GM12801 (cell line): Measurements from ENCODE around the gene RALY.

ENCODE experiments used
- CTCF ChIP-seq: IDR thresholded peaks from one replicate; pipeline ENCODE4 v1.5.1; 2011; ENCODE audit warnings: control low read depth; ENCODE audit not compliant: insufficient read length; ENCODE audit errors: extremely low read depth

The RALY gene

GRCh38 chr20:34011275-34011674 lies 17.6 kb downstream of the RALY start:
- TF ChIP-seq CTCF = no peak

GRCh38 chr20:34012330-34012729 lies 18.6 kb downstream of the RALY start:
- TF ChIP-seq CTCF = no peak

GRCh38 chr20:34012735-34013134 lies 19.0 kb downstream of the RALY start:
- no peak for TF ChIP-seq CTCF

GRCh38 chr20:34013554-34013953 lies 19.8 kb downstream of the RALY start:
- no peak for TF ChIP-seq CTCF

GRCh38 chr20:34014878-34015277 lies 21.2 kb downstream of the RALY start:
- no peak for TF ChIP-seq CTCF

- no peak for TF ChIP-seq CTCF
These were observed 22.0 kb downstream of the RALY start for GRCh38 chr20:34015401-34016335.

GRCh38 chr20:34016736-34017135 lies 23.0 kb downstream of the RALY start:
- TF ChIP-seq CTCF = no peak
